Measurements from ENCODE around the gene COMT. TPM values are rescaled to one million over a fixed set of nuclear protein-coding genes. Genes with fewer than 3 reads are reported as not detected.

COMT gene
- total and polyA plus RNA-seq, 2 of the 4 experiments (the other 2 are of a cell fraction): 202 to 347 TPM

GRCh38 chr22:20009018-20009491 lies 67.5 kb downstream of the COMT start:
- no peaks in the 10 kb centered on the region for H3K36me3 ChIP-seq (ENCODE audit: control insufficient read depth, insufficient read depth, low read length)
- no peak overlapping the region for H4K8ac ChIP-seq (ENCODE audit: low read depth in 2 of 2, low read length in 2 of 2)
- no peak overlapping the region for H3K9ac ChIP-seq (ENCODE audit: low read depth, low read length)
- no peak overlapping the region for H3K4me3 ChIP-seq (ENCODE audit: insufficient read depth, low read depth, low read length)
- H3K27me3 ChIP-seq (ENCODE audit: control insufficient read depth, insufficient read depth, low read length): peaks cover 7% of the 10 kb centered on the region
- CTCF ChIA-PET: no interaction called here
- no peak overlapping the region for H4K91ac ChIP-seq (ENCODE audit: insufficient read depth, low read depth, low read length)
- no peak overlapping the region for H3K4ac ChIP-seq (ENCODE audit: low read depth, low read length)
- peaks cover 1% of the 10 kb centered on the region; the same call in 1 of the 2 replicates for H3K9me3 ChIP-seq (ENCODE audit: control insufficient read depth, insufficient read depth, low read length)
- WGBS, 2 experiments (ENCODE audit: extremely low coverage in 2 of 2, insufficient read length in 1 of 2): 80% methylated on average over 2 of the region's 9 CpGs; no CpG with 5 or more reads in 1 of the 2 experiments
- no peak overlapping the region for H3K56ac ChIP-seq (ENCODE audit: extremely low read depth, insufficient read depth, low read length)
- no peaks in the 10 kb centered on the region for H3K9me1 ChIP-seq (ENCODE audit: insufficient read depth, low read length)
- POLR2A ChIA-PET (ENCODE audit: unreplicated experiment): no interaction called here
- H3K14ac ChIP-seq (replicated peaks; ENCODE audit: low read depth, low read length): no peak overlapping the region
- H2AK5ac ChIP-seq (ENCODE audit: low read depth, low read length): no peak overlapping the region
- no peak overlapping the region for H2BK15ac ChIP-seq (ENCODE audit: low read depth, low read length)
- no peak overlapping the region for H3K23ac ChIP-seq (ENCODE audit: low read depth, low read length)
- DNase-seq (no peak), ATAC-seq (ENCODE audit: low read depth) (no peak)
- H3K27ac ChIP-seq (ENCODE audit: insufficient read depth, low read length): no peak overlapping the region
- H4K20me1 ChIP-seq (ENCODE audit: insufficient read depth, low read length): no peaks in the 10 kb centered on the region
- in situ Hi-C loops (cut with MboI; ENCODE audit: low sequenced_read_pairs): no loop called here
- dilution Hi-C loops (cut with HindIII; ENCODE audit: low sequenced_read_pairs, unreplicated experiment): no loop called here
- H2AFZ ChIP-seq (replicated peaks; ENCODE audit: low read length, poor library complexity): no peak overlapping the region
- no peaks in the 10 kb centered on the region for H3K79me1 ChIP-seq (ENCODE audit: low read depth in 1 of 2, low read length in 2 of 2)
- no peak overlapping the region for H3K18ac ChIP-seq (ENCODE audit: low read depth, low read length)
- no peak overlapping the region for H2BK120ac ChIP-seq (ENCODE audit: low read depth, low read length)
- TF ChIP-seq RCOR1 (IDR thresholded peaks at IDR 0.05; ENCODE audit: insufficient replicate concordance, low read length) (no peak), MXI1 (IDR thresholded peaks at IDR 0.05; ENCODE audit: borderline replicate concordance, low read depth, low read length) (no peak), USF2 (IDR thresholded peaks at IDR 0.05; ENCODE audit: low read depth, low read length) (no peak), RFX5 (IDR thresholded peaks at IDR 0.05; ENCODE audit: low read depth, low read length) (no peak), RAD21 (IDR thresholded peaks at IDR 0.05; ENCODE audit: low read length) (no peak), MAZ (IDR thresholded peaks at IDR 0.05; ENCODE audit: borderline replicate concordance, low read depth, low read length) (no peak), CHD1 (IDR thresholded peaks at IDR 0.05; ENCODE audit: low read depth, low read length) (no peak), POLR2A (IDR thresholded peaks at IDR 0.05; ENCODE audit: low read depth, low read length) (no peak), CTCF (conservative IDR thresholded peaks at IDR 0.05; ENCODE audit: low read depth, low read length) (no peak), CEBPB (IDR thresholded peaks at IDR 0.05; ENCODE audit: low read depth, low read length) (no peak), SMC3 (IDR thresholded peaks at IDR 0.05; ENCODE audit: low read depth, low read length) (no peak), MAFK (IDR thresholded peaks at IDR 0.05; ENCODE audit: low read depth, low read length) (no peak), NFE2L2 (IDR thresholded peaks at IDR 0.05; ENCODE audit: low read depth, low read length) (no peak), BHLHE40 (IDR thresholded peaks at IDR 0.05; ENCODE audit: low read depth, low read length) (no peak)
- TF ChIP-seq, protein P1, sequence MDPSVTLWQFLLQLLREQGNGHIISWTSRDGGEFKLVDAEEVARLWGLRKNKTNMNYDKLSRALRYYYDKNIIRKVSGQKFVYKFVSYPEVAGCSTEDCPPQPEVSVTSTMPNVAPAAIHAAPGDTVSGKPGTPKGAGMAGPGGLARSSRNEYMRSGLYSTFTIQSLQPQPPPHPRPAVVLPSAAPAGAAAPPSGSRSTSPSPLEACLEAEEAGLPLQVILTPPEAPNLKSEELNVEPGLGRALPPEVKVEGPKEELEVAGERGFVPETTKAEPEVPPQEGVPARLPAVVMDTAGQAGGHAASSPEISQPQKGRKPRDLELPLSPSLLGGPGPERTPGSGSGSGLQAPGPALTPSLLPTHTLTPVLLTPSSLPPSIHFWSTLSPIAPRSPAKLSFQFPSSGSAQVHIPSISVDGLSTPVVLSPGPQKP (IDR thresholded peaks at IDR 0.05; ENCODE audit: borderline replicate concordance, low read depth, low read length): no peak
- H2BK5ac ChIP-seq (ENCODE audit: low read depth, low read length, poor library complexity, severe bottlenecking): no peak overlapping the region
- BruUV-seq (replicated peaks): no TSS peak
- H2BK20ac ChIP-seq (ENCODE audit: low read depth, low read length): no peak overlapping the region
- intact Hi-C loops (cut with micrococcal nuclease): no loop called here
- no peak overlapping the region for H3K4me2 ChIP-seq (ENCODE audit: low read depth, low read length)
- H4K5ac ChIP-seq (ENCODE audit: low read depth, low read length): no peak overlapping the region
- no peak overlapping the region for H2AK9ac ChIP-seq (replicated peaks; ENCODE audit: low read depth, low read length, poor library complexity)
- no peaks in the 10 kb centered on the region for H3K4me1 ChIP-seq (ENCODE audit: control insufficient read depth, insufficient read depth, low read length)
